Liver (tissue), 9 donors: ENCODE results near the gene CLCN5. TPM values are rescaled to one million over a fixed set of nuclear protein-coding genes. Genes with fewer than 3 reads are reported as not detected.

Source experiments
- DNase-seq: peaks from one replicate; pipeline ENCODE4 v3.0.0-alpha.2; 2017; ENCODE audit warnings: low spot score
- H3K27ac ChIP-seq, 2 donors: one replicate each; pipeline ENCODE4 v1.7.0; 2013; ENCODE audit warnings: inconsistent platforms in 2 of 2, low read length in 2 of 2, control low read depth in 1 of 2, low read depth in 1 of 2, mild to moderate bottlenecking in 1 of 2
- H3K27me3 ChIP-seq, 4 donors: one replicate each; pipeline versions ENCODE4 v1.6.1 to v1.7.0; 2013; ENCODE audit warnings: low read length in 3 of 4, inconsistent platforms in 1 of 4, mild to moderate bottlenecking in 1 of 4, moderate library complexity in 1 of 4; ENCODE audit not compliant: control insufficient read depth in 4 of 4, insufficient read depth in 4 of 4
- H3K36me3 ChIP-seq, 4 donors: one replicate each; pipeline versions ENCODE4 v1.6.1 to v1.7.0; 2013; ENCODE audit warnings: low read length in 3 of 4, mild to moderate bottlenecking in 3 of 4, low read depth in 1 of 4, moderate library complexity in 1 of 4; ENCODE audit not compliant: control insufficient read depth in 4 of 4, insufficient read depth in 3 of 4
- H3K4me1 ChIP-seq, 4 donors: one replicate each; pipeline versions ENCODE4 v1.6.1 to v1.7.0; 2013; ENCODE audit warnings: low read length in 3 of 4, mild to moderate bottlenecking in 3 of 4, moderate library complexity in 1 of 4; ENCODE audit not compliant: control insufficient read depth in 4 of 4, insufficient read depth in 4 of 4
- H3K4me3 ChIP-seq, 3 donors: one replicate each; pipeline versions ENCODE4 v1.6.1 to v1.7.0; 2013; ENCODE audit warnings: low read length in 3 of 3, control low read depth in 1 of 3, low read depth in 1 of 3, mild to moderate bottlenecking in 1 of 3
- H3K9ac ChIP-seq, 2 donors: one replicate each; pipeline ENCODE4 v1.7.0; 2013; ENCODE audit warnings: low read length in 2 of 2, mild to moderate bottlenecking in 2 of 2, moderate library complexity in 2 of 2, control low read depth in 1 of 2, low read depth in 1 of 2
- H3K9me3 ChIP-seq, 4 donors: one replicate each; pipeline versions ENCODE4 v1.6.1 to v1.7.0; 2013; ENCODE audit warnings: low read length in 3 of 4; ENCODE audit not compliant: control insufficient read depth in 4 of 4
- ATF3 ChIP-seq: IDR thresholded peaks from 2 replicates; pipeline ENCODE4 v1.6.1; 2016; ENCODE audit warnings: antibody characterized with exemption
- CTCF ChIP-seq: fragments of 150-350 bp; IDR thresholded peaks from 2 replicates; pipeline ENCODE4 v1.5.1; 2017; ENCODE audit warnings: improper control_type of control experiment, low read depth, low read length; ENCODE audit not compliant: missing input control
- FOXA2 ChIP-seq: IDR thresholded peaks from 2 replicates; pipeline ENCODE4 v1.6.1; 2016; ENCODE audit warnings: antibody characterized with exemption
- GABPA ChIP-seq, 2 donors: IDR thresholded peaks in 1 of 2; conservative IDR thresholded peaks in 1 of 2; 2 replicates each; pipeline ENCODE4 v1.6.1; 2016; ENCODE audit warnings: antibody characterized with exemption in 2 of 2, mild to moderate bottlenecking in 1 of 2, moderate library complexity in 1 of 2
- HNF4A ChIP-seq, 2 donors: conservative IDR thresholded peaks; 2 replicates each; pipeline ENCODE4 v1.6.1; 2016; ENCODE audit warnings: antibody characterized with exemption in 2 of 2, mild to moderate bottlenecking in 2 of 2
- HNF4G ChIP-seq: IDR thresholded peaks from 2 replicates; pipeline ENCODE4 v1.6.1; 2016; ENCODE audit warnings: antibody characterized with exemption
- JUND ChIP-seq, 2 donors: IDR thresholded peaks; 2 replicates each; pipeline ENCODE4 v1.6.1; 2016; ENCODE audit warnings: antibody characterized with exemption in 2 of 2
- MAX ChIP-seq: IDR thresholded peaks from 2 replicates; pipeline ENCODE4 v1.6.1; 2016; ENCODE audit warnings: antibody characterized with exemption
- NR2F2 ChIP-seq: IDR thresholded peaks from 2 replicates; pipeline ENCODE4 v1.6.1; 2016; ENCODE audit warnings: antibody characterized with exemption
- RAD21 ChIP-seq, 2 donors: IDR thresholded peaks; 2 replicates each; pipeline ENCODE4 v1.6.1; 2016; ENCODE audit warnings: antibody characterized with exemption in 2 of 2, mild to moderate bottlenecking in 2 of 2
- REST ChIP-seq: IDR thresholded peaks from 2 replicates; pipeline ENCODE4 v1.6.1; 2016; ENCODE audit warnings: antibody characterized with exemption, mild to moderate bottlenecking
- RXRA ChIP-seq, 2 donors: IDR thresholded peaks; 2 replicates each; pipeline ENCODE4 v1.6.1; 2017 to 2018; ENCODE audit warnings: antibody characterized with exemption in 2 of 2, mild to moderate bottlenecking in 1 of 2
- SP1 ChIP-seq: IDR thresholded peaks from 2 replicates; pipeline ENCODE4 v1.6.1; 2018; ENCODE audit warnings: antibody characterized with exemption, mild to moderate bottlenecking
- TAF1 ChIP-seq: conservative IDR thresholded peaks from 2 replicates; pipeline ENCODE4 v1.6.1; 2016; ENCODE audit warnings: antibody characterized with exemption, mild to moderate bottlenecking
- YY1 ChIP-seq: IDR thresholded peaks from 2 replicates; pipeline ENCODE4 v1.6.1; 2016; ENCODE audit warnings: antibody characterized with exemption, mild to moderate bottlenecking
- ZBTB33 ChIP-seq: IDR thresholded peaks from 2 replicates; pipeline ENCODE4 v1.6.1; 2016; ENCODE audit warnings: antibody characterized with exemption
- WGBS: extraction: QIAGEN DNeasy Blood & Tissue Kit; methylation state at CpG from one replicate; pipeline ENCODE4 v1.1.7; 2013; 5-methylcytosine and 5-hydroxymethylcytosine counted together
- polyA plus RNA-seq, 2 donors: library from polyadenylated mRNA; stranded (reverse) in 1 of 2; unstranded in 1 of 2; fragments of 200-250 nt in 1 of 2; fragments of >200 nt in 1 of 2; fragmentation: Nextera tagmentation in 1 of 2; extraction: Ambion mirVana in 1 of 2; gene quantifications; one replicate each; pipeline versions ENCODE4 v1.2.1 to v1.2.3, GENCODE V29; 2013 to 2015
- total RNA-seq, 2 donors: library from RNA; depleted of rRNA; stranded (reverse); fragments of >200 nt; gene quantifications; one replicate each; pipeline ENCODE4 v1.2.3, GENCODE V29; 2014
- donor health status: healthy.
- donor health status: healthy.
- donor health status: healthy.
- donor health status: healthy.
- donor health status: healthy.

Gene CLCN5
- total and polyA plus RNA-seq, 4 donors, result 5.6 to 56.1 (median 14.6) TPM

GRCh38 chrX:49995107-49995731 lies 72.8 kb downstream of the CLCN5 start:
- Histone ChIP-seq H3K9ac (no peak overlapping the region), H3K27me3 (no peaks in the 10 kb centered on the region), H3K4me3 (no peak overlapping the region), H3K27ac (no peak overlapping the region), H3K9me3 (no peaks in the 10 kb centered on the region), H3K4me1 (no peaks in the 10 kb centered on the region), H3K36me3 (no peaks in the 10 kb centered on the region)
- no peak for TF ChIP-seq ZBTB33
- TF ChIP-seq FOXA2, result no peak
- no peak for TF ChIP-seq RAD21 (IDR thresholded peaks at IDR 0.05)
- no peak for TF ChIP-seq REST
- no peak for TF ChIP-seq TAF1
- TF ChIP-seq CTCF, result no peak
- TF ChIP-seq GABPA (IDR thresholded peaks at IDR 0.05 in 1 of 2, conservative IDR thresholded peaks at IDR 0.05 in 1 of 2), result no peak
- TF ChIP-seq ATF3, result no peak
- TF ChIP-seq YY1, result no peak
- TF ChIP-seq NR2F2, result no peak
- no peak for TF ChIP-seq SP1
- TF ChIP-seq MAX, result no peak
- TF ChIP-seq HNF4G, result no peak
- WGBS, result 88% methylated on average over 10 of the region's 10 CpGs
- DNase-seq, result no peak

- H3K27ac ChIP-seq, result no peak overlapping the region
- no peaks in the 10 kb centered on the region for H3K27me3 ChIP-seq
- no peaks in the 10 kb centered on the region for H3K9me3 ChIP-seq
- no peak overlapping the region for H3K4me3 ChIP-seq
- 93% methylated on average over 2 of the region's 2 CpGs for WGBS
- DNase-seq, result no peak
- H3K9ac ChIP-seq, result no peak overlapping the region
- H3K4me1 ChIP-seq, result no peaks in the 10 kb centered on the region
- H3K36me3 ChIP-seq, result no peaks in the 10 kb centered on the region
- no peak for TF ChIP-seq HNF4A (conservative IDR thresholded peaks at IDR 0.05)
- no peak for TF ChIP-seq REST
- TF ChIP-seq TAF1, result no peak
- TF ChIP-seq MAX, result no peak
- no peak for TF ChIP-seq RXRA (IDR thresholded peaks at IDR 0.05)
- TF ChIP-seq JUND (IDR thresholded peaks at IDR 0.05), result no peak
- no peak for TF ChIP-seq HNF4G
- no peak for TF ChIP-seq ATF3
- TF ChIP-seq RAD21 (IDR thresholded peaks at IDR 0.05), result no peak
- TF ChIP-seq FOXA2, result no peak
- no peak for TF ChIP-seq NR2F2
These were observed 73.5 kb downstream of the CLCN5 start for GRCh38 chrX:49995795-49996455.
